H9 (cell line): Measurements from ENCODE around the gene DNM2. TPM values are rescaled to one million over a fixed set of nuclear protein-coding genes. Genes with fewer than 3 reads are reported as not detected.
A peak's percentile ranks its signal among the peaks of the same experiment; 100 is the strongest.

ENCODE experiments used
- DNase-seq: peaks from one replicate; pipeline ENCODE4 v3.0.0-alpha.2; 2017
- H2AFZ ChIP-seq: one replicate; pipeline ENCODE4 v1.6.1; 2013; ENCODE audit warnings: mild to moderate bottlenecking, low read length, control low read depth, moderate library complexity
- H2AK5ac ChIP-seq: 2 replicates; pipeline ENCODE4 v1.6.1; 2013; ENCODE audit warnings: low read length, control low read depth, mixed read lengths; ENCODE audit not compliant: insufficient read length
- H2BK120ac ChIP-seq: one replicate; pipeline ENCODE4 v1.6.1; 2013; ENCODE audit warnings: low read depth, mild to moderate bottlenecking, low read length, control low read depth, inconsistent platforms; ENCODE audit not compliant: poor library complexity, severe bottlenecking
- H2BK12ac ChIP-seq: 2 replicates; pipeline ENCODE4 v1.6.1; 2013; ENCODE audit warnings: low read length, control low read depth, mixed read lengths, low read depth; ENCODE audit not compliant: insufficient read length
- H2BK15ac ChIP-seq: 2 replicates; pipeline ENCODE4 v1.6.1; 2013; ENCODE audit warnings: low read depth, low read length, control low read depth
- H2BK20ac ChIP-seq: one replicate; pipeline ENCODE4 v1.6.1; 2013; ENCODE audit warnings: low read depth, mild to moderate bottlenecking, low read length, control low read depth, inconsistent platforms; ENCODE audit not compliant: poor library complexity, severe bottlenecking
- H2BK5ac ChIP-seq: 2 replicates; pipeline ENCODE4 v1.6.1; 2013; ENCODE audit warnings: low read length, control low read depth, mixed read lengths; ENCODE audit not compliant: insufficient read length
- H3K14ac ChIP-seq: 2 replicates; pipeline ENCODE4 v1.6.1; 2013; ENCODE audit warnings: low read length, control low read depth; ENCODE audit not compliant: insufficient read depth
- H3K18ac ChIP-seq: 2 replicates; pipeline ENCODE4 v1.6.1; 2013; ENCODE audit warnings: low read depth, mild to moderate bottlenecking, mixed read lengths, low read length, control low read depth; ENCODE audit not compliant: insufficient read length
- H3K23ac ChIP-seq: 2 replicates; pipeline ENCODE4 v1.6.1; 2013; ENCODE audit warnings: low read length, control low read depth, mixed read lengths, low read depth; ENCODE audit not compliant: insufficient read length
- H3K23me2 ChIP-seq: 2 replicates; pipeline ENCODE4 v1.6.1; 2013; ENCODE audit warnings: low read depth, mild to moderate bottlenecking, mixed read lengths, low read length, control low read depth; ENCODE audit not compliant: insufficient read length, poor library complexity, severe bottlenecking
- H3K27ac ChIP-seq: 2 replicates; pipeline ENCODE4 v1.5.1; 2013; ENCODE audit warnings: low read length, control low read depth, mixed read lengths, low read depth; ENCODE audit not compliant: insufficient read length
- H3K27me3 ChIP-seq: 2 replicates; pipeline ENCODE4 v1.6.1; 2013; ENCODE audit warnings: low read length, control low read depth, inconsistent platforms; ENCODE audit not compliant: insufficient read depth
- H3K4ac ChIP-seq: 2 replicates; pipeline ENCODE4 v1.6.1; 2013; ENCODE audit warnings: low read depth, mild to moderate bottlenecking, control low read depth, inconsistent platforms, low read length, moderate library complexity
- H3K4me1 ChIP-seq: 2 replicates; pipeline ENCODE4 v1.6.1; 2013; ENCODE audit warnings: low read length, control low read depth, inconsistent platforms; ENCODE audit not compliant: insufficient read depth
- H3K4me2 ChIP-seq: 2 replicates; pipeline ENCODE4 v1.6.1; 2013; ENCODE audit warnings: low read length, control low read depth, mixed read lengths; ENCODE audit not compliant: insufficient read length, insufficient read depth
- H3K56ac ChIP-seq: 2 replicates; pipeline ENCODE4 v1.6.1; 2013; ENCODE audit warnings: low read depth, mild to moderate bottlenecking, mixed read lengths, low read length, control low read depth; ENCODE audit not compliant: insufficient read length
- H3K79me1 ChIP-seq: 2 replicates; pipeline ENCODE4 v1.6.1; 2013; ENCODE audit warnings: low read depth, mild to moderate bottlenecking, moderate library complexity, low read length, control low read depth, inconsistent platforms; ENCODE audit not compliant: insufficient read depth, poor library complexity, severe bottlenecking
- H3K79me2 ChIP-seq: 2 replicates; pipeline ENCODE4 v1.6.1; 2013; ENCODE audit warnings: low read length, control low read depth, inconsistent platforms; ENCODE audit not compliant: insufficient read depth
- H3K9ac ChIP-seq: 2 replicates; pipeline ENCODE4 v1.6.1; 2013; ENCODE audit warnings: low read length, control low read depth, mixed read lengths; ENCODE audit not compliant: insufficient read length; ENCODE audit errors: extremely low read depth
- H3K9me3 ChIP-seq: one replicate; pipeline ENCODE4 v1.6.1; 2013; ENCODE audit warnings: low read depth, low read length, inconsistent platforms; ENCODE audit not compliant: control insufficient read depth
- H3T11ph ChIP-seq: one replicate; pipeline ENCODE4 v1.6.1; 2013; ENCODE audit warnings: mild to moderate bottlenecking, low read length, control low read depth, inconsistent platforms
- H4K20me1 ChIP-seq: one replicate; pipeline ENCODE4 v1.6.1; 2013; ENCODE audit not compliant: control insufficient read depth, insufficient read length, insufficient read depth
- H4K5ac ChIP-seq: 2 replicates; pipeline ENCODE4 v1.6.1; 2013; ENCODE audit warnings: low read depth, mild to moderate bottlenecking, mixed read lengths, low read length, control low read depth; ENCODE audit not compliant: insufficient read length
- H4K8ac ChIP-seq: replicated peaks from 2 replicates; pipeline ENCODE4 v1.6.1; 2013; ENCODE audit warnings: low read length, control low read depth, mixed read lengths, low read depth; ENCODE audit not compliant: insufficient read length
- H4K91ac ChIP-seq: 2 replicates; pipeline ENCODE4 v1.6.1; 2013; ENCODE audit warnings: low read depth, mild to moderate bottlenecking, moderate library complexity, mixed read lengths, low read length, control low read depth; ENCODE audit not compliant: insufficient read length
- H3K27ac Mint-ChIP-seq, 3 experiments: 2 replicates in 2 of 3; 3 replicates in 1 of 3; pipeline ENCODE4 v1.8.0; 2020 to 2021; ENCODE audit warnings: mixed read lengths in 3 of 3, mild to moderate bottlenecking in 1 of 3, moderate library complexity in 1 of 3
- H3K27me3 Mint-ChIP-seq: 2 replicates; pipeline ENCODE4 v1.8.0; 2021; ENCODE audit warnings: low read depth, mild to moderate bottlenecking, moderate library complexity, mixed read lengths
- H3K36me3 Mint-ChIP-seq, 3 experiments: 2 replicates in 2 of 3; 3 replicates in 1 of 3; pipeline ENCODE4 v1.8.0; 2020 to 2021; ENCODE audit warnings: low read depth in 3 of 3, mixed read lengths in 3 of 3; ENCODE audit not compliant: insufficient read depth in 1 of 3
- H3K4me1 Mint-ChIP-seq, 2 experiments: 2 replicates each; pipeline ENCODE4 v1.8.0; 2020; ENCODE audit warnings: mixed read lengths in 2 of 2
- H3K4me3 Mint-ChIP-seq, 2 experiments: 2 replicates in 1 of 2; 3 replicates in 1 of 2; pipeline ENCODE4 v1.8.0; 2020 to 2021; ENCODE audit warnings: mild to moderate bottlenecking in 2 of 2, mixed read lengths in 2 of 2, moderate library complexity in 1 of 2
- H3K9me3 Mint-ChIP-seq, 2 experiments: 2 replicates in 1 of 2; 3 replicates in 1 of 2; pipeline ENCODE4 v1.8.0; 2020; ENCODE audit warnings: mild to moderate bottlenecking in 2 of 2, mixed read lengths in 2 of 2, moderate library complexity in 1 of 2
- WGBS: extraction: QIAGEN DNeasy Blood & Tissue Kit; methylation state at CpG from one replicate; pipeline ENCODE4 v1.1.7; 2013; ENCODE audit warnings: missing lambda C conversion rate, low lambda C conversion rate, mixed read lengths; ENCODE audit not compliant: insufficient read length; ENCODE audit errors: extremely low coverage; 5-methylcytosine and 5-hydroxymethylcytosine counted together
- total RNA-seq: library from RNA; stranded (reverse); gene quantifications from 2 replicates; pipeline ENCODE4 v1.2.1, GENCODE V29; 2021
- TF ChIP-seq, protein P1 (sequence below): fragments of 200-600 bp; sonication (generic); conservative IDR thresholded peaks from 3 replicates; pipeline ENCODE4 v1.8.0; 2021; ENCODE audit warnings: antibody characterized with exemption, mild to moderate bottlenecking

DNM2 gene
- total RNA-seq, 1 experiment from 2014 or later, result 152 TPM

DNA sequence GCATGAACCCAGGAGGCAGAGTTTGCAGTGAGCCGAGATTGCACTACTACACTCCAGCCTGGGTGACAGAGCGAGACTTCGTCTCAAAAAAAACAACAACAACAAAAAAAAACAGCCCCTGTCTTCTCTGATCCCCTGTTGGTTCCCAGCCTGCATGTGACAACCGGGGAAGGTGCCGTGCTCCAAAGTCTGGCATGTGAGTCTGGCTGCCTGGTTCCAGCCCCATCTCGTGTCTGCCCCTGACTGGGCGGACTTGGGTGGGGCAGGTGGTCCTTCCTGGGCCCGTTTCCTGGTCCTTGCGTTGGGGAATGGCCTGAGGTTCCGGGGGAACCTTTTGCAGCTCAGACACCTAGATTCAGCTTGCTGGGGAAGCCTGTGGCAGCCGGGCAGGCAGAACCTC is 50.5 kb downstream of the DNM2 start:
- no peaks in the 10 kb centered on the region for H3K79me2 ChIP-seq
- no peaks in the 10 kb centered on the region for H3K4me1 ChIP-seq
- no peaks in the 10 kb centered on the region for H3K9me3 ChIP-seq
- no peak overlapping the region for H4K5ac ChIP-seq
- H3T11ph ChIP-seq, result no peak overlapping the region
- no peak overlapping the region for H2AFZ ChIP-seq
- no peak overlapping the region for H3K27ac ChIP-seq
- H3K23ac ChIP-seq, result no peak overlapping the region
- TF ChIP-seq, protein P1, sequence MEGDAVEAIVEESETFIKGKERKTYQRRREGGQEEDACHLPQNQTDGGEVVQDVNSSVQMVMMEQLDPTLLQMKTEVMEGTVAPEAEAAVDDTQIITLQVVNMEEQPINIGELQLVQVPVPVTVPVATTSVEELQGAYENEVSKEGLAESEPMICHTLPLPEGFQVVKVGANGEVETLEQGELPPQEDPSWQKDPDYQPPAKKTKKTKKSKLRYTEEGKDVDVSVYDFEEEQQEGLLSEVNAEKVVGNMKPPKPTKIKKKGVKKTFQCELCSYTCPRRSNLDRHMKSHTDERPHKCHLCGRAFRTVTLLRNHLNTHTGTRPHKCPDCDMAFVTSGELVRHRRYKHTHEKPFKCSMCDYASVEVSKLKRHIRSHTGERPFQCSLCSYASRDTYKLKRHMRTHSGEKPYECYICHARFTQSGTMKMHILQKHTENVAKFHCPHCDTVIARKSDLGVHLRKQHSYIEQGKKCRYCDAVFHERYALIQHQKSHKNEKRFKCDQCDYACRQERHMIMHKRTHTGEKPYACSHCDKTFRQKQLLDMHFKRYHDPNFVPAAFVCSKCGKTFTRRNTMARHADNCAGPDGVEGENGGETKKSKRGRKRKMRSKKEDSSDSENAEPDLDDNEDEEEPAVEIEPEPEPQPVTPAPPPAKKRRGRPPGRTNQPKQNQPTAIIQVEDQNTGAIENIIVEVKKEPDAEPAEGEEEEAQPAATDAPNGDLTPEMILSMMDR, result no peak
- H3K9ac ChIP-seq, result no peak overlapping the region
- H3K4me3 Mint-ChIP-seq, result no peak overlapping the region
- H3K79me1 ChIP-seq, result no peaks in the 10 kb centered on the region
- no peak overlapping the region for H2BK12ac ChIP-seq
- no peaks in the 10 kb centered on the region for H3K23me2 ChIP-seq
- no peak overlapping the region for H2AK5ac ChIP-seq
- no peaks in the 10 kb centered on the region for H3K27me3 ChIP-seq
- no peak for DNase-seq
- H3K27me3 Mint-ChIP-seq, result no peaks in the 10 kb centered on the region
- no peak overlapping the region for H3K4ac ChIP-seq
- H4K20me1 ChIP-seq, result no peaks in the 10 kb centered on the region
- peaks cover 10 to 34% (median 23%) of the 10 kb centered on the region in 3 experiments; a peak in 6 of 7 replicates for H3K36me3 Mint-ChIP-seq
- no peak overlapping the region for H2BK120ac ChIP-seq
- H2BK5ac ChIP-seq, result no peak overlapping the region
- H3K14ac ChIP-seq, result no peak overlapping the region
- H2BK20ac ChIP-seq, result no peak overlapping the region
- no peak overlapping the region for H3K4me2 ChIP-seq
- H3K27ac Mint-ChIP-seq, result peak overlapping the region in 2 of 3 experiments; percentile 44 to 51; a peak in 2 of 7 replicates
- peaks cover 15 to 25% of the 10 kb centered on the region in 2 experiments for H3K4me1 Mint-ChIP-seq
- WGBS, result no CpG with 5 or more reads among the region's 11 CpGs
- no peak overlapping the region for H4K91ac ChIP-seq
- H4K8ac ChIP-seq, result no peak overlapping the region
- H3K9me3 Mint-ChIP-seq, result no peaks in the 10 kb centered on the region
- H3K18ac ChIP-seq, result no peak overlapping the region
- no peak overlapping the region for H2BK15ac ChIP-seq
- no peak overlapping the region for H3K56ac ChIP-seq
